ENCODE data around the gene ZNF454. TPM values are rescaled to one million over a fixed set of nuclear protein-coding genes. Genes with fewer than 3 reads are reported as not detected.

The ZNF454 gene
- total RNA-seq, 1 experiment from 2014 or later, result 0.72 TPM

- DNase-seq (ENCODE audit: low spot score), result no peak
Measured at GRCh38 chr5:178993236-178993765, 52.3 kb downstream of the ZNF454 start.

DNA sequence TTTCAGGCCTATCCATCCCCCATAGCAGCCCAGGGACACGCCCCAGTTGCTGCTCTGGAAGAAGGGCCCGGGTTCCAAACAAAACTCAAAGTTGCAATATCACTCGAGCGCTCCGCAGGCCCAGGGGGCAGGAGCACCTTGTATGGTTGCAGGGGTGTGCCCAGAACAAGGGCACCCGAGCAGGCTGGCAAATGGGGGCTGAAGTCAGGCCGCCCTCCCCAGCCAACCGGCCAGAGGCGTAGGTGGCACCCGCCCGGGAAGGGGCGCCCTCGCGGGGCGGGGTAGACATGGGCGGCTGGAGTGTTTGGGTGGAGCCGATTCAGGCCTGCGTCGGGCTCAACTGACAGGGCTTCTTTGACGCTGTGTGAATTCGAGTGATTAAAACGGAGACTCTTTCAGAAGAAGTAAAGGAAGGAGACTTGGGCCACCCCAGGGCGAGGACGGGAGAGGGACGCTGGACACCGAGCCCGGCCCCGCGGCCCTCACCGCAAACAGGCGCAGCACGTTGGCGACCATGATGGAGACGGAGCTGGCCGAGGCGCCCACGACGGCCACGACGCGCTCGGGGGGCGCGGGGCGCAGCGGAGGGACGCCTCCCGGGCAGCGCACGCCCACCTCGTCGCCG is 53.1 kb downstream of the ZNF454 start:
- no peak for DNase-seq (ENCODE audit: low spot score)

DNA sequence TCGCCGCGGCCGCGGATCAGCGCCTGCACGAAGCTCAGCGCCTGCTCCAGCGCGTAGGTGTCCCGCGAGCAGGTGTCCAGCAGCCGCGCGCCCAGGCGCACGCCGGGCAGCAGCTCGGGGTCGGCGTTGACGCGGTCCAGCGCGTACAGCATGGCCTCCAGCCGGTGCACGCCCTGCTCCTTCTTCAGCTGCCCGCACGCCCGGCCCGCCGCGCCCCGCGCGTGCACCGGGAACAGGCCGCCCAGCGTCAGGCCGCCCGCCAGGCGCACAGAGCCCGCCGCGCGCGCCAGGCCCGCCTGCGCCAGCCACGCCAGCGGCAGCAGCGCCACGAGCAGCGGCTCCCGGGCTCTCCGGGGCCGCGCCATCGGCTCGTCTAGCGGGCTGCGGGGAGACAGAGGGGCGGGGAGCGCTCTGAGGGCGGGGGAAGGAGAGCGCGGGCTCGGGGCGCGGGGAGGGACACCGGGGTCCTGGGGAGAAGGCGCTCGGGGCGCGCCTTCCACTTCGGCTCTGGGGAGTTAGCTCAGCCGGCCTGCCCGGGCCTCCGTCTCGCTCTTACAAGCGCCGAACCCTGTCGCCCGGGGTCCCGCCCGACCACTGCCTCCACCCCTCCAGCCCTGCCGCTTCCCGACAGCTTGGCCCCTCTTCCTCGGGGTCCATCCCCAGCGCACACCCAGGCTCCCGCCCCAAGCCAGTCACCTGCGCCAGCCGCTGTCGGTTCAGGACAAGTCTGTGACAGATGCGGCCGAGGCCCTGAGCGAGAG is 53.8 kb downstream of the ZNF454 start, which contains the start of gene GRM6:
Gene GRM6 (minus strand): TSS at position 741 of the 761 bp plus-strand sequence. CDS start 376 bp downstream, at position 365.
- DNase-seq (ENCODE audit: low spot score), result no peak

GRCh38 chr5:178995341-178995690 is 54.3 kb downstream of the ZNF454 start:
- no peak for DNase-seq (ENCODE audit: low spot score)

GRCh38 chr5:178996156-178996555 is 55.2 kb downstream of the ZNF454 start:
- no peak for DNase-seq (ENCODE audit: low spot score)

DNA sequence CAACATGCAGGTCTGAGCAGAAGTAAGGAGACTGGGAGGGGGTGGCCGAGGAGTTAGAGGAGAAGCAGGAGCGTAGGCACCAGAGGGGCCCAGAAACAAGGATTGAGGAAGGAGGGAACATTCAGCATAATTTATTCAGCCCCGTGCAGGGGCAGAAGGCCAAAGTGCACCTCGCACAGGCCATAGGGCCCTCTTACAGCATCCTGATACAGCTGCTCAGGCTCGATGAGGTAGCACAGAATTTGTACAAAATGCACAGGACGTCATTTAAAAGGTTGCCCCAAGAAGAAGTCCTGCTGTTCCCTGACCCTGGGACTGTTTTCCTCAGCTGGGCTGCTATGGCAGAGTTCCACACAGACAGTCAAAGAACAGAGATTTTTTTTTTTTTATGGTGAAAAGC is 56.2 kb downstream of the ZNF454 start:
- no peak for DNase-seq (ENCODE audit: low spot score)

DNA sequence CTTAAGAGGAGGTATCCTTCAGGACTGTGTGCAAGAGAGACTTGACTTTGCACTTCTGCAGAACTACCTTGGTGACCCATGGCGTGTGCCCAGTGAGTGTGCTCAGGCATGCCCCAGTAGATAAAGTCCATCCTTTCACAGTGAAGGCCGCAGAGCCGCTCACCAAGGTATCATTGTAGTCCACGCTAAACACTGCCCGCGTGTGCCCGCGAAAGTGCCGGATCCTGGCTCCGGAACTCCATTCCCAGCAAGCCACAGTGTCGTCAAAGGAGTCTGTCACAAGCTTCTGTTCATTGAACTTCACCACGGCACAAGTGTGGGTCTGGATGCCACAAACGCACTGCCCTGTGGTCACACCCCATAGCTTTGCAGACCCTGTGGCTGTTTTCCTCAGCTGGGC is 57.4 kb downstream of the ZNF454 start:
- DNase-seq (ENCODE audit: low spot score), result no peak

GRCh38 chr5:179006564-179006963 is 65.6 kb downstream of the ZNF454 start:
- DNase-seq (ENCODE audit: low spot score), result no peak

DNA sequence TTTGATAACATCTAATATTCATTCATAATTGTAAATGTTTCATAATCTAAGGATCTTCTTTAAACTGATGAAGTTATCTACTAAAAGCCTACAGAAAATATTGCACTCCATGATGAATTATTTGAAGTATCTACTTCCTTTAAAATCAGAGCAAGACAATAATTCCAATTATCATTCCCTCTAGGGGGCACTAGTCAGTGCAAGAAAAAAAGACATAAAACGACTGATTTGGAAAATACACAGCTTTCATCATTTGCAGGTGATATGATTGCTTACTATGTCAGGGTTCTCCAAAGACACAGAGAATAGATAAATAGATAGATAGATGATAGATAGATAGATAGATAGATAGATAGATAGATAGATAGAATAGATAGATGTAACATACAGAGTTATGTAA is 67.7 kb downstream of the ZNF454 start:
- DNase-seq (ENCODE audit: low spot score), result no peak

Other genes with a start within 250 kb of the ZNF454 start
- gene ZNF354A, start 210.5 kb upstream of the ZNF454 start, total RNA-seq (2014; rRNA removed; shearing (Covaris generic)), result 13.2 and 14.1 TPM in 2 replicates
- gene ZNF354B, start 81.2 kb upstream of the ZNF454 start, total RNA-seq (2014; rRNA removed; shearing (Covaris generic)), result 4.8 and 7.8 TPM in 2 replicates
- gene ZFP2, start 45.3 kb upstream of the ZNF454 start, total RNA-seq (2014; rRNA removed; shearing (Covaris generic)), result not detected in 2 replicates
- gene GRM6, start 54.1 kb downstream of the ZNF454 start, total RNA-seq (2014; rRNA removed; shearing (Covaris generic)), result not detected in 2 replicates
- gene ZNF879, start 82.6 kb downstream of the ZNF454 start, total RNA-seq (2014; rRNA removed; shearing (Covaris generic)), result 0.76 and 1.4 TPM in 2 replicates
- gene ZNF354C, start 119.2 kb downstream of the ZNF454 start, total RNA-seq (2014; rRNA removed; shearing (Covaris generic)), result not detected in 2 replicates

Measured in H4 (cell line).